T-cell (primary cell): ENCODE measurements around the gene RIT1. TPM values are rescaled to one million over a fixed set of nuclear protein-coding genes. Genes with fewer than 3 reads are reported as not detected.

Source experiments
- ATAC-seq, 4 experiments: fragments of 200-7000 bp in 3 of 4; fragments of 150-1000 bp in 1 of 4; cut with Tn5 transposase; replicated peaks in 1 of 4; 1 replicate in 3 of 4; 2 replicates in 1 of 4; pipeline ENCODE4 v1.10.0; 2021; ENCODE audit warnings: moderate library complexity in 3 of 4, mild to moderate bottlenecking in 2 of 4, moderate number of reproducible peaks in 1 of 4
- CTCF ChIA-PET, 2 donors: fragments of 300-600 bp; sonication (Branson Sonifier 250); formaldehyde crosslinking; loops; one replicate each; lab custom pipeline; 2022; ENCODE audit warnings: antibody characterized with exemption in 2 of 2; lab: Charles Lee
- POLR2A ChIA-PET, 2 donors: fragments of 300-600 bp; sonication (Branson Sonifier 250); formaldehyde crosslinking; loops; one replicate each; lab custom pipeline; 2022; ENCODE audit warnings: antibody characterized with exemption in 2 of 2; lab: Charles Lee
- DNase-seq, 35 experiments: peaks; one replicate each; pipeline versions ENCODE4 v3.0.0 to v3.0.0-alpha.2; 2013 to 2023
- H3K27ac ChIP-seq: one replicate; pipeline ENCODE4 v1.5.1; 2013; ENCODE audit warnings: low read length
- H3K27me3 ChIP-seq, 2 experiments: replicated peaks in 1 of 2; 1 replicate in 1 of 2; 2 replicates in 1 of 2; pipeline versions ENCODE4 v1.6.1 to v1.7.0; 2013; ENCODE audit warnings: low read length in 1 of 2, mixed read lengths in 1 of 2; ENCODE audit not compliant: control insufficient read depth in 2 of 2, insufficient read depth in 2 of 2; ENCODE audit errors: extremely low read depth in 1 of 2
- H3K36me3 ChIP-seq, 2 donors: 1 replicate in 1 of 2; 2 replicates in 1 of 2; pipeline versions ENCODE4 v1.6.1 to v1.7.0; 2013; ENCODE audit warnings: low read length in 1 of 2; ENCODE audit not compliant: control insufficient read depth in 2 of 2, insufficient read depth in 1 of 2; ENCODE audit errors: extremely low read depth in 1 of 2
- H3K4me1 ChIP-seq, 2 experiments: 1 replicate in 1 of 2; 2 replicates in 1 of 2; pipeline versions ENCODE4 v1.6.1 to v1.7.0; 2013; ENCODE audit warnings: low read length in 2 of 2, mixed read lengths in 1 of 2; ENCODE audit not compliant: insufficient read depth in 2 of 2, control insufficient read depth in 1 of 2; ENCODE audit errors: extremely low read depth in 1 of 2
- H3K4me3 ChIP-seq, 2 donors: 1 replicate in 1 of 2; 2 replicates in 1 of 2; pipeline versions ENCODE4 v1.5.1 to v1.7.0; 2013; ENCODE audit warnings: mild to moderate bottlenecking in 2 of 2, low read length in 1 of 2, moderate library complexity in 1 of 2; ENCODE audit not compliant: control insufficient read depth in 1 of 2; ENCODE audit errors: extremely low read depth in 1 of 2
- H3K9me3 ChIP-seq: 2 replicates; pipeline ENCODE4 v1.7.0; 2013
- H3K27ac Mint-ChIP-seq, 2 donors: one replicate each; pipeline ENCODE4 v1.8.0; 2020 to 2021; ENCODE audit warnings: mild to moderate bottlenecking in 2 of 2, mixed read lengths in 2 of 2
- H3K27me3 Mint-ChIP-seq, 2 donors: one replicate each; pipeline ENCODE4 v1.8.0; 2021 to 2022; ENCODE audit warnings: mixed read lengths in 2 of 2
- H3K36me3 Mint-ChIP-seq: one replicate; pipeline ENCODE4 v1.8.0; 2021; ENCODE audit warnings: mixed read lengths
- H3K4me1 Mint-ChIP-seq, 3 donors: one replicate each; pipeline ENCODE4 v1.8.0; 2020 to 2022; ENCODE audit warnings: mixed read lengths in 3 of 3, mild to moderate bottlenecking in 1 of 3
- H3K4me3 Mint-ChIP-seq, 3 donors: one replicate each; pipeline ENCODE4 v1.8.0; 2020 to 2022; ENCODE audit warnings: mild to moderate bottlenecking in 3 of 3, mixed read lengths in 3 of 3, moderate library complexity in 3 of 3
- H3K9me3 Mint-ChIP-seq, 3 donors: one replicate each; pipeline ENCODE4 v1.8.0; 2020 to 2022; ENCODE audit warnings: mixed read lengths in 3 of 3
- WGBS: methylation state at CpG from one replicate; pipeline ENCODE4 v1.1.5; 2013; ENCODE audit warnings: missing lambda C conversion rate; ENCODE audit not compliant: insufficient coverage; 5-methylcytosine and 5-hydroxymethylcytosine counted together
- total RNA-seq, 35 experiments: library from RNA in 6 of 35; stranded (reverse) in 6 of 35; fragments of 120-200 nt in 1 of 35; gene quantifications; one replicate each; pipeline versions ENCODE4 v1.2.1 to v1.2.4 and lab custom pipeline; 2013 to 2026

RIT1 gene
- total RNA-seq, 5 donors from 2014 or later (not counting 1 experiment from before 2014, with no cell fraction given), result 35.3 to 56.4 (median 39.2) TPM

- WGBS, result 95% methylated on average over 6 of the region's 11 CpGs
- Histone ChIP-seq H3K36me3 (peaks cover 0 to 13% of the 10 kb centered on the region in 2 donors), H3K27me3 (no peaks in the 10 kb centered on the region), H3K9me3 (no peaks in the 10 kb centered on the region), H3K4me1 (peaks cover 25 to 69% of the 10 kb centered on the region in 2 experiments), H3K27ac (no peak overlapping the region), H3K4me3 (no peak overlapping the region)
- no peaks in the 10 kb centered on the region for H3K9me3 Mint-ChIP-seq
- H3K27me3 Mint-ChIP-seq, result no peaks in the 10 kb centered on the region
- H3K4me3 Mint-ChIP-seq, result no peak overlapping the region
- no peak for ATAC-seq
- POLR2A ChIA-PET, result interaction anchor here in 1 of 2 donors (0.6 kb wide), 2 partner anchors 36 to 276 kb away, joined by 3 to 4 read pairs; no protein-coding TSS in a partner anchor
- peaks cover 5% of the 10 kb centered on the region for H3K36me3 Mint-ChIP-seq
- CTCF ChIA-PET, result no interaction called here
- DNase-seq, result no peak
- H3K4me1 Mint-ChIP-seq, result peaks cover 62 to 73% (median 64%) of the 10 kb centered on the region in 3 donors
- H3K27ac Mint-ChIP-seq, result peak overlapping the region in 1 of 2 donors; percentile 66
Measured at GRCh38 chr1:155942578-155943141, 31.5 kb upstream of the RIT1 start.

- H3K4me1 Mint-ChIP-seq, result peaks cover 58 to 68% (median 59%) of the 10 kb centered on the region in 3 donors
- H3K27ac ChIP-seq, result no peak overlapping the region
- ChIA-PET POLR2A (interaction anchor here (0.5 to 0.6 kb wide), 4 partner anchors 26 to 275 kb away, joined by 3 to 4 read pairs (median 3); no protein-coding TSS in a partner anchor), CTCF (no interaction called here)
- 93% methylated on average over 14 of the region's 29 CpGs for WGBS
- ATAC-seq, result no peak
- no peaks in the 10 kb centered on the region for H3K9me3 Mint-ChIP-seq
- peaks cover 25 to 63% of the 10 kb centered on the region in 2 experiments for H3K4me1 ChIP-seq
- H3K27me3 ChIP-seq, result no peaks in the 10 kb centered on the region
- peak overlapping the region; percentile 72 to 83 for H3K27ac Mint-ChIP-seq
- H3K4me3 ChIP-seq, result no peak overlapping the region
- H3K4me3 Mint-ChIP-seq, result no peak overlapping the region
- peaks cover 0 to 6% of the 10 kb centered on the region in 2 donors for H3K36me3 ChIP-seq
- H3K27me3 Mint-ChIP-seq, result no peaks in the 10 kb centered on the region
- H3K36me3 Mint-ChIP-seq, result peaks cover 2% of the 10 kb centered on the region
- no peak for DNase-seq
- H3K9me3 ChIP-seq, result no peaks in the 10 kb centered on the region
Measured at GRCh38 chr1:155941845-155942531, 30.8 kb upstream of the RIT1 start.

GRCh38 chr1:155940993-155941844 lies 30.1 kb upstream of the RIT1 start, which contains the start of gene RXFP4:
Gene RXFP4, plus strand, starts transcription at chr1:155941638. Its CDS starts 72 bp downstream, at chr1:155941710.
- Mint-ChIP-seq H3K4me1 (peaks cover 51 to 61% (median 51%) of the 10 kb centered on the region in 3 donors), H3K9me3 (no peaks in the 10 kb centered on the region), H3K27me3 (no peaks in the 10 kb centered on the region), H3K27ac (peak within 1 kb of the TSS; percentile 72 to 83), H3K4me3 (peak within 1 kb of the TSS in 1 of 3 donors; percentile 47), H3K36me3 (no peaks in the 10 kb centered on the region)
- Histone ChIP-seq H3K4me3 (no peak within 1 kb of the TSS), H3K36me3 (no peaks in the 10 kb centered on the region), H3K27me3 (no peaks in the 10 kb centered on the region), H3K9me3 (no peaks in the 10 kb centered on the region), H3K4me1 (peaks cover 18 to 55% of the 10 kb centered on the region in 2 experiments), H3K27ac (peak within 1 kb of the TSS; percentile 13)
- CTCF ChIA-PET, result interaction anchor here (0.8 to 1.0 kb wide), 2 partner anchors 35 to 36 kb away, joined by 3 to 7 read pairs; no protein-coding TSS in a partner anchor
- no peak for DNase-seq
- WGBS, result 88% methylated on average over 6 of the region's 11 CpGs
- ATAC-seq, result no peak
- POLR2A ChIA-PET, result interaction anchor here (0.5 to 1.2 kb wide), 2 partner anchors 49 to 201 kb away, joined by 3 to 5 read pairs; no protein-coding TSS in a partner anchor

- no CpG with 5 or more reads among the region's 4 CpGs for WGBS
- Mint-ChIP-seq H3K27me3 (no peaks in the 10 kb centered on the region), H3K4me3 (peak overlapping the region in 1 of 3 donors; percentile 47), H3K4me1 (peaks cover 44 to 56% (median 44%) of the 10 kb centered on the region in 3 donors), H3K9me3 (no peaks in the 10 kb centered on the region), H3K36me3 (no peaks in the 10 kb centered on the region), H3K27ac (peak overlapping the region; percentile 72 to 83)
- Histone ChIP-seq H3K9me3 (no peaks in the 10 kb centered on the region), H3K4me3 (no peak overlapping the region), H3K27me3 (no peaks in the 10 kb centered on the region), H3K4me1 (peaks cover 14 to 48% of the 10 kb centered on the region in 2 experiments), H3K27ac (peak overlapping the region; percentile 13), H3K36me3 (no peaks in the 10 kb centered on the region)
- ChIA-PET POLR2A (interaction anchor here in 1 of 2 donors (0.7 to 1.2 kb wide), 2 partner anchors 49 to 242 kb away, joined by 4 to 5 read pairs; no protein-coding TSS in a partner anchor), CTCF (interaction anchor here (0.8 to 1.0 kb wide), 2 partner anchors 35 to 36 kb away, joined by 3 to 7 read pairs; no protein-coding TSS in a partner anchor)
- DNase-seq (no peak), ATAC-seq (peak in 3 of 4 experiments; percentile 10 to 25 (median 14))
Measured at GRCh38 chr1:155940482-155940992, 29.4 kb upstream of the RIT1 start.

GRCh38 chr1:155938220-155938627 lies 27.1 kb upstream of the RIT1 start:
- Histone ChIP-seq H3K27me3 (no peaks in the 10 kb centered on the region), H3K4me3 (no peak overlapping the region), H3K27ac (no peak overlapping the region), H3K4me1 (peaks cover 17 to 48% of the 10 kb centered on the region in 2 experiments), H3K9me3 (no peaks in the 10 kb centered on the region), H3K36me3 (no peaks in the 10 kb centered on the region)
- Mint-ChIP-seq H3K4me3 (no peak overlapping the region), H3K27me3 (no peaks in the 10 kb centered on the region), H3K9me3 (no peaks in the 10 kb centered on the region), H3K4me1 (peaks cover 33 to 38% (median 35%) of the 10 kb centered on the region in 3 donors), H3K27ac (peak overlapping the region; percentile 13 to 64), H3K36me3 (no peaks in the 10 kb centered on the region)
- ATAC-seq (no peak), DNase-seq (peak in 9 of 35 experiments; percentile 14 to 72 (median 20))
- ChIA-PET POLR2A (interaction anchor here (0.6 to 0.7 kb wide), 2 partner anchors 54 to 196 kb away, joined by 3 read pairs; no protein-coding TSS in a partner anchor), CTCF (interaction anchor here in 1 of 2 donors (1.0 to 2.8 kb wide), 6 partner anchors 8 to 1716 kb away, joined by 3 to 19 read pairs (median 4); partner anchors contain the start of gene ARHGEF2)
- WGBS, result no CpG with 5 or more reads among the region's 1 CpG
